Hematopoietic multipotent progenitor cell treated with erythropoietin and hydrocortisone succinate and interleukin-3 and kit ligand, for 17 days (in vitro differentiated cells): Measurements from ENCODE around the gene ROR2.
"Not testable (repeated sequence)": the region's sequence is repeated elsewhere in the genome, so short reads cannot be mapped to it uniquely, and the experiment has no call there.

Source experiments
- DNase-seq: peaks from one replicate; pipeline ENCODE4 v3.0.0-alpha.2; 2015; ENCODE audit warnings: low spot score

The ROR2 gene

GRCh38 chr9:91678807-91679580 is 271.0 kb downstream of the ROR2 start:
- no peak for DNase-seq

- no peak for DNase-seq
These were observed 272.1 kb downstream of the ROR2 start for GRCh38 chr9:91677822-91678436.

- no peak for DNase-seq
These were observed 272.7 kb downstream of the ROR2 start for GRCh38 chr9:91677331-91677730.

GRCh38 chr9:91676046-91676445 is 274.0 kb downstream of the ROR2 start:
- DNase-seq: no peak

GRCh38 chr9:91664663-91665062 is 285.4 kb downstream of the ROR2 start:
- DNase-seq: no peak

- DNase-seq: no peak
These were observed 286.2 kb downstream of the ROR2 start for GRCh38 chr9:91663858-91664257.

- no peak for DNase-seq
These were observed 288.6 kb downstream of the ROR2 start for GRCh38 chr9:91661451-91661850.

GRCh38 chr9:91660521-91660920 is 289.5 kb downstream of the ROR2 start:
- no peak for DNase-seq

- DNase-seq: no peak
These were observed 290.2 kb downstream of the ROR2 start for GRCh38 chr9:91659529-91660495.

GRCh38 chr9:91658513-91659105 is 291.4 kb downstream of the ROR2 start:
- no peak for DNase-seq

GRCh38 chr9:91657501-91657900 is 292.5 kb downstream of the ROR2 start:
- DNase-seq: no peak

- DNase-seq: no peak
These were observed 294.4 kb downstream of the ROR2 start for GRCh38 chr9:91655658-91656057.

- DNase-seq: no peak
These were observed 294.8 kb downstream of the ROR2 start for GRCh38 chr9:91655215-91655614.

- no peak for DNase-seq
These were observed 295.5 kb downstream of the ROR2 start for GRCh38 chr9:91654527-91654926.

- no peak for DNase-seq
These were observed 302.7 kb downstream of the ROR2 start for GRCh38 chr9:91647371-91647770.

GRCh38 chr9:91646702-91647101 is 303.3 kb downstream of the ROR2 start:
- no peak for DNase-seq

- no peak for DNase-seq
These were observed 305.6 kb downstream of the ROR2 start for GRCh38 chr9:91644433-91644832.

- DNase-seq: no peak
These were observed 306.4 kb downstream of the ROR2 start for GRCh38 chr9:91643481-91644077.

GRCh38 chr9:91642771-91643170 is 307.3 kb downstream of the ROR2 start:
- no peak for DNase-seq

GRCh38 chr9:91640428-91640827 is 309.6 kb downstream of the ROR2 start:
- no peak for DNase-seq

- DNase-seq: no peak
These were observed 311.0 kb downstream of the ROR2 start for GRCh38 chr9:91639054-91639453.

- not testable (repeated sequence) for DNase-seq
These were observed 315.2 kb downstream of the ROR2 start for GRCh38 chr9:91634832-91635231.
